ENCODE data around the gene RNF166. TPM values are rescaled to one million over a fixed set of nuclear protein-coding genes. Genes with fewer than 3 reads are reported as not detected.
A peak's percentile ranks its signal among the peaks of the same experiment; 100 is the strongest.

Gene RNF166
- total and polyA plus RNA-seq, 2 donors (not counting 3 experiments of a cell fraction or from before 2014, with no cell fraction given): 27.6 to 38.8 TPM

- Histone ChIP-seq H3K9me3 (replicated peaks; ENCODE audit: control insufficient read depth, insufficient read depth, low read length) (no peaks in the 10 kb centered on the region), H4K20me1 (replicated peaks; ENCODE audit: control insufficient read depth, extremely low read depth, insufficient read depth, low read length) (no peaks in the 10 kb centered on the region), H3K27ac (ENCODE audit: insufficient read depth, low read depth, low read length) (peak overlapping the region; percentile 52), H3K4me2 (ENCODE audit: insufficient read depth, low read length) (peak overlapping the region; percentile 79), H3K36me3 (ENCODE audit: control insufficient read depth in 2 of 2, extremely low read depth in 1 of 2, insufficient read depth in 2 of 2, low read length in 2 of 2) (peaks cover 0 to 4% of the 10 kb centered on the region in 2 experiments), H3K4me1 (ENCODE audit: control insufficient read depth, extremely low read depth, insufficient read depth, low read length) (peaks cover 20% of the 10 kb centered on the region), H3K4me3 (replicated peaks in 1 of 3; ENCODE audit: insufficient read depth in 1 of 3, low read depth in 1 of 3, low read length in 3 of 3) (peak overlapping the region; percentile 75 to 78 (median 77)), H3K9ac (replicated peaks; ENCODE audit: extremely low read depth, insufficient read depth, low read length) (peak overlapping the region; percentile 66), H2AFZ (ENCODE audit: low read depth, low read length) (peak overlapping the region; percentile 53), H3K27me3 (ENCODE audit: control insufficient read depth in 2 of 2, insufficient read depth in 2 of 2, low read length in 2 of 2) (no peaks in the 10 kb centered on the region), H3K9me1 (replicated peaks; ENCODE audit: control insufficient read depth, extremely low read depth, insufficient read depth, low read length) (no peaks in the 10 kb centered on the region), H3K79me2 (ENCODE audit: control insufficient read depth, insufficient read depth, low read length) (peaks cover 40% of the 10 kb centered on the region)
- intact Hi-C loops (cut with micrococcal nuclease) (loop anchor here (2.0 kb wide), 3 partner anchors 24 to 38 kb away; partner anchors contain the start of gene SNAI3), dilution Hi-C loops (cut with MboI; ENCODE audit: extremely low pct_ligation_motif_present, low sequenced_read_pairs) (no loop called here)
- TSS peak; percentile 49 for BruUV-seq (replicated peaks)
- FAIRE-seq (no peak), DNase-seq (ENCODE audit: low read depth, low spot score) (no peak)
- ChIA-PET POLR2A (interaction anchor here (0.5 to 1.8 kb wide), 2 partner anchors 13 to 41 kb away, joined by 3 to 4 read pairs; no protein-coding TSS in a partner anchor), CTCF (interaction anchor here (1.0 to 1.4 kb wide), 4 partner anchors 34 to 75 kb away, joined by 3 to 5 read pairs (median 4); no protein-coding TSS in a partner anchor)
- TF ChIP-seq FOS (IDR thresholded peaks at IDR 0.05; ENCODE audit: borderline replicate concordance, insufficient read depth, low read length) (no peak), JUN (IDR thresholded peaks at IDR 0.05; ENCODE audit: borderline replicate concordance, insufficient read depth, insufficient read length, low read depth) (no peak), GATA2 (IDR thresholded peaks at IDR 0.05; ENCODE audit: insufficient read depth, insufficient read length, low read depth, low read length) (no peak), EZH2 (IDR thresholded peaks at IDR 0.05; ENCODE audit: borderline replicate concordance, low read depth, low read length, severe bottlenecking) (no peak), POLR2A (IDR thresholded peaks at IDR 0.05; ENCODE audit: low read depth, low read length) (no peak), POLR2AphosphoS5 (IDR thresholded peaks at IDR 0.05; ENCODE audit: insufficient read depth, low read depth, low read length) (no peak), MYC (IDR thresholded peaks at IDR 0.05; ENCODE audit: low read depth, low read length) (no peak)
These were observed 43.9 kb downstream of the RNF166 start for GRCh38 chr16:88662222-88662842.

DNA sequence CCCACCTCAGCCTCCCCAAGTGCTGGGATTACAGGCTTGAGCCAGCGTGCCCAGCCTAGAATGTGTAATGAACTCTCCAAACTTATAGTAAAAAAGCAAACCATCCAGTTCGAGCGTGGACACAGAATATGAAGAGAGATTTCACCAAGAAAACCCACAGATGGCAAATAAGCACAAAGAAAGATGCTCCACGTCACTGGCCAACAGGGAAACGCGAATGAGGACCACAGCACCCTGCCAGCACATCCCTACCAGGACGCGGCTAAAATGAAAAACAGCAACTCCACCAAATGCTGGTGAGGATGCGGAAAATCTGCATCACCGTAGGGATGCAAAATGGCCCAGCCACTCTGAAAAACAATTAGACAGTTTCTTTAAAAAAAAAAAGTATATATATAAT lies 44.7 kb downstream of the RNF166 start:
- no peaks in the 10 kb centered on the region for H3K9me1 ChIP-seq (replicated peaks; ENCODE audit: control insufficient read depth, extremely low read depth, insufficient read depth, low read length)
- no peak for DNase-seq (ENCODE audit: low read depth, low spot score)
- H4K20me1 ChIP-seq (replicated peaks; ENCODE audit: control insufficient read depth, extremely low read depth, insufficient read depth, low read length): no peaks in the 10 kb centered on the region
- dilution Hi-C loops (cut with MboI; ENCODE audit: extremely low pct_ligation_motif_present, low sequenced_read_pairs): no loop called here
- ChIA-PET POLR2A (no interaction called here), CTCF (no interaction called here)
- BruUV-seq (replicated peaks): no TSS peak
- FAIRE-seq: no peak
- no peaks in the 10 kb centered on the region for H3K9me3 ChIP-seq (replicated peaks; ENCODE audit: control insufficient read depth, insufficient read depth, low read length)
- no peak for TF ChIP-seq POLR2A (IDR thresholded peaks at IDR 0.05; ENCODE audit: low read depth, low read length)
- no peak for TF ChIP-seq JUN (IDR thresholded peaks at IDR 0.05; ENCODE audit: borderline replicate concordance, insufficient read depth, insufficient read length, low read depth)
- TF ChIP-seq FOS (IDR thresholded peaks at IDR 0.05; ENCODE audit: borderline replicate concordance, insufficient read depth, low read length): no peak
- no peak for TF ChIP-seq GATA2 (IDR thresholded peaks at IDR 0.05; ENCODE audit: insufficient read depth, insufficient read length, low read depth, low read length)
- no peak for TF ChIP-seq EZH2 (IDR thresholded peaks at IDR 0.05; ENCODE audit: borderline replicate concordance, low read depth, low read length, severe bottlenecking)
- H3K4me1 ChIP-seq (ENCODE audit: control insufficient read depth, extremely low read depth, insufficient read depth, low read length): peaks cover 20% of the 10 kb centered on the region
- H3K4me2 ChIP-seq (ENCODE audit: insufficient read depth, low read length): peak overlapping the region; percentile 38
- H3K27ac ChIP-seq (ENCODE audit: insufficient read depth, low read depth, low read length): no peak overlapping the region
- intact Hi-C loops (cut with micrococcal nuclease): no loop called here
- H3K4me3 ChIP-seq (replicated peaks in 1 of 3; ENCODE audit: insufficient read depth in 1 of 3, low read depth in 1 of 3, low read length in 3 of 3): peak overlapping the region in 1 of 3 experiments; percentile 43
- H3K36me3 ChIP-seq (ENCODE audit: control insufficient read depth in 2 of 2, extremely low read depth in 1 of 2, insufficient read depth in 2 of 2, low read length in 2 of 2): peaks cover 2 to 4% of the 10 kb centered on the region in 2 experiments
- H3K79me2 ChIP-seq (ENCODE audit: control insufficient read depth, insufficient read depth, low read length): peaks cover 40% of the 10 kb centered on the region
- H3K27me3 ChIP-seq (ENCODE audit: control insufficient read depth in 2 of 2, insufficient read depth in 2 of 2, low read length in 2 of 2): no peaks in the 10 kb centered on the region
- no peak overlapping the region for H3K9ac ChIP-seq (replicated peaks; ENCODE audit: extremely low read depth, insufficient read depth, low read length)
- no peak overlapping the region for H2AFZ ChIP-seq (ENCODE audit: low read depth, low read length)

Data from endothelial cell of umbilical vein (primary cell).